T-helper 1 cell treated with Interleukin-12 subunit alpha and Interleukin-12 subunit beta and Interleukin-4 antibody, amounts not matched to agents 30 ng/mL and 1 ng/mL, for 36 hours (primary cell): ENCODE data around the gene ZNF554. TPM values are rescaled to one million over a fixed set of nuclear protein-coding genes. Genes with fewer than 3 reads are reported as not detected.
"Not testable (repeated sequence)": the region's sequence is repeated elsewhere in the genome, so short reads cannot be mapped to it uniquely, and the experiment has no call there.

Experiments
- intact Hi-C: fragments of 100-400 bp; cut with micrococcal nuclease; formaldehyde crosslinking; loops from one replicate; pipeline ENCODE4 v1.15.1; 2024
- total RNA-seq: library from RNA; stranded (reverse); gene quantifications from 2 replicates; pipeline ENCODE4 v1.2.3, GENCODE V29; 2022

ZNF554 gene
- total RNA-seq, 1 donor from 2014 or later, result 3.4 TPM

DNA sequence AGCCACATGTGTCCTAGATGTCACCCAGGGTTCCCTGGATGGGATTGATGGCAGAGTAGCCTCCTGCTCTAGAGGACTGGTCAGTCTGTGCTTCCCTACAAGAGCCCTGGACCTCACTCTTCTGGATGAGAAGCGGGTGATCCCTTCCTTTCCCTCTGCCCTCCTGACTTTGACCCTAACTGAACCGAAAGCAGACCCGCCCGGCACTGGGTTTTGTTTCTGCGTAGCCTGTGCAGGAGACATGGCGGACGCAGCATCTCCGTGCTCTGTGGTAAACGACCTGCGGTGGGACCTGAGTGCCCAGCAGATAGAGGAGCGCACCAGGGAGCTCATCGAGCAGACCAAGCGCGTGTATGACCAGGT lies 29.5 kb upstream of the ZNF554 start:
- intact Hi-C loops, result no loop called here

DNA sequence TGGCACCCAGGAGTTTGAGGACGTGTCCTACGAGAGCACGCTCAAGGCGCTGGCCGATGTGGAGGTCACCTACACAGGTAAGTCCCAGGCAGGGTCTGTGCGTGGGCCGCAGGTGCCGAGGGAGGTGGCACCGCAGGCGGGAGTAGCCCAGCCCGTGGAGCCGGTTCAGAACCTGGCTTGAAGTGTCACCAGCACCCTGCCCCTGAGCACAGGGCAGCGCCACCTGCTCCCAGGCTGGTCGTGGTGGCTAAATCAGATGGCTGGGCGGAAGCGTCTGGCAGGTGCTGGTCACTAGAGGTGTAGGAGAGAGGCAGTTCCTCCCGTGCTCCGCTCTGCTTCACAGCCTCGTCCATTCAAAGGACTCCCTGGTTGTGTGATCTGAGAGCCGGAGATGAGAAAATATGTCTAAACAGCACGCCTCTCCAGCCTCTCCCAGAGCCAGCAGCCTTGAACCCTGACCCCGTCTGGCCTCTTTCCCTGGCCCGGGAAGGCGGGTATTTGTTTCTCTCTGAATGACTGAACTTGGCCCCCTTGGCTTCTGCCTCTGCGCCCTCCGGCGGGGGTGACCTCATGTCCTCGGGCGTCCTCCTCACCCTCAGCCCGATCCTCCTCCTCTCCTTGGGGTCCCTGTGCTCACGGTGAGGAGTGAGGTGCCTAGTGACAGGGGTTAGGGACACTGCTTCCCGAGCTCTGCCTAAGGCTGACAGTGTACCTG lies 29.0 kb upstream of the ZNF554 start:
- intact Hi-C loops, result no loop called here

DNA sequence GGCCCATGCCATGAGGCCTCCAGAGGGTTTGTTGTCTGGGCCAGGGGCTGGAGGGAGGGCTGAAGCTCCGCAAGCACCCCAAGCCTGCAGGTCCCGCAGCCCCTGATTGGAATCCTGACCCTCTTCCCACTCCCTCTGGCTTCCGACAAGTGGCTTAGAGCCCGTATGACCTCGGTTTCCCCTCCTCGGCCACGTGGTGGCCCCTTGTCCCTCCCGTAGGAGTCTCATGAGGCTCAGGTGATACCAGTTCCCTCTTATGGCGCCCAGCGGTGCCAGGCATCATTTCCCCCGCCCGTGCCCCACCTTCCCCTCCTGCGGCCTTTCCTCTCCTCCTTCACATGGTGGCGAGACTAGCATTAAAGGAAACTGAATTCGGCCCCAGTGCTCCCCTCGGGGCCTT lies 28.2 kb upstream of the ZNF554 start:
- intact Hi-C loops, result no loop called here

DNA sequence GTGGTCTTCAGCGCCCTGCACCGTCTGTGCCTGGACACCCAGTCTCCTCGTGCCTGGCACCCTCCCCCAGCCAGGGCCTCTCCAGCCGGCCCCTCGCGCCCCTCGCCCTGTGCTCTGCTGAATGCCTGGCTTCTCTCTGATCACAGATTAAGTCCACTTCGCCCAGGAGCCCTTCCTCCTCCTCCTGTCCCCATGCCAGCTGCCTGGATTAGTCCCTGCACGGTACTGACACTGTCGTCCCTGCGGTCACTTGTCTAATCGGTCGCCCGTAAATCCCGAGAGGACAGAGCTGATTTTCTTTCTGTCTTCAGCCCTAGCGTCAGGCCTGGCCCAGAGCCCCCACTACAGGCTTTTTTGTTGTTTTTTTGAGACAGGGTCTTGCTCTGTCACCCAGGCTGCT lies 27.8 kb upstream of the ZNF554 start:
- intact Hi-C loops, result no loop called here

DNA sequence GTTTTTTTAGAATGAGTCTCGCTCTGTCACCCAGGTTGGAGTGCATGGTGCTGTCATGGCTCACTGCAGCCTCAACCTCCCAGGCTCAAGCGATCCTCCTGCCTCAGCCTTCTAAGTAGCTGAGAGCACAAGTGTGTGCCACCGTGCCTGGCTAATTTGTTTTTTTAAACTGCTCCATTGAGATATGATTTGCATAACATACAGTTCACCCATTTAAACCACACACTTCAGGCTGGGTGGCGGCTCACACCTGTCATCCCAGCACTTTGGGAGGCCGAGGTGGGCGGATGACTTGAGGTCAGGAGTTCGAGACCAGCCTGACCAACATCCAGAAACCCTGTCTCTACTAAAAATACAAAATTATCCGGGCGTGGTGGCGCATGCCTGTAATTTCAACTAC lies 27.0 kb upstream of the ZNF554 start:
- intact Hi-C loops, result not testable (repeated sequence)

DNA sequence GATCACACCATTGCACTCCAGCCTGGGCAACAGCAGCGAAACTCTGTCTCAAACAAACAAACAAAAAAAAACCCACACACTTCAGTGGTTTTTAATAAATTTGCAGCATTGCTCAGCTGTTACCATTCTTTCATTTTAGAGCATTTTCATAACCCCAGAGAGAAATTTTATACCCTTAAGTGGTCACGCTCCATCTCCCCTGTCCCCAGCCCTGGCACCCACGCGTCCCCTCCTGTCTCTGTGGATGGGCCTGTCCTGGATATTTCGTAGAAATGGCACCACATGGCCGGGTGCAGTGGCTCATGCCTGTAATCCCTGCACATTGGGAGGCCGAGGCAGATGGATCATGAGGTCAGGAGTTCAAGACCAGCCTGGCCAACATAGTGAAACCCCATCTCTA lies 26.5 kb upstream of the ZNF554 start:
- intact Hi-C loops, result no loop called here

DNA sequence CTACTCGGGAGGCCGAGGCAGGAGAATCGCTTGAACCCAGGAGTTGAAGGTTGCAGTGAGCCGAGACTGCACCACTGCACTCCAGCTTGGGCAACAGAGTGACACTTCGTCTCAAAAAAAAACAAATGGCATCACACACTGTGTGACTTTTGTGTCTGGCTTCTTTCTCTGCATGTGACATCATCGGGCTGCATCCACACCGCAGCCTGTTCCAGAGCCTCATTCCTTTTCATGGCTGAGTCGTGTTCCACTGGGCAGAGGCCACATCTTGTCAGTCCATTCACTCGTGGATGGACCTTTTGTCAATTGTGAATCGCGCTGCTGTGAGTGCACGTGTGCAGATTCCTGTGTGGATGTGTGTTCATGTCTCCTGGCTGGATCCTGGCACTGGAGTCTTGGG lies 26.1 kb upstream of the ZNF554 start:
- intact Hi-C loops, result no loop called here

DNA sequence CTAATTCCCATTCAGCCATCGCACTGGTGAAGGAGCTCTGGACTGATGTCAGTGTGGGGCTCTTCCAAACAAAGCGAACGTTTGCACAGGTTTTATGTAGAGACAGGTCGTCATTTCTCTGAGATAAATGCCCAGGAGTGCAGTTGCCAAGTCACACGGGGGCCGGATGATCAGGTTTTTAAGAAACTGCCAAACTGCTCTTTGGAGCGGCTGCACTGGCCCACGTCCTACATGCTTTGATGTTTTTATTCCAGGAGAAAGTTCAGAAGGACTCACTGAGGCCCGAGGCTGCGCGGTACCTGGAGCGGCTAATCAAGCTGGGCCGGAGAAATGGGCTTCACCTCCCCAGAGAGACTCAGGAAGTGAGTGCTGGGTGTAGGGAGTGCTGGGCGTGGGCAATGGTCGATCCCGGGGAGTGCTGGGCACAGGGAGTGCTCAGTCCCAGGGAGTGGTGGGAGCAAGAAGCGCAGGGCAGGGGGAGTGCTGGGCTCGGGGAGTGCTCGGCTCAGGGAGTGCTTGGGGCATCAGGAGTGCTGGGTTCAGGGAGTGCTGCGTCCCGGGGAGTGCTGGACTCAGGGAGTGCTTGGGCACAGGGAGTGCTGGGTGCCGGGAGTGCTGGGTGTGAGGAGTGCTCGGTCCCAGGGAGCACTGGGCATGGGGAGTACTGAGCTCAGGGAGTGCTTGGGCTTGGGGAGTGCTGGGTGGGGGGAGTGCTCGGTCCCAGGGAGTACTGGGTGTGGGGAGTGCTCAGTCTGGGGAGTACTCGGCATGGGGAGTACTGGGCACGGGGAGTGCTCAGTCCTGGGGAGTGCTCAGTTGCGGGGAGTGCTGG lies 23.6 kb upstream of the ZNF554 start:
- intact Hi-C loops, result no loop called here

DNA sequence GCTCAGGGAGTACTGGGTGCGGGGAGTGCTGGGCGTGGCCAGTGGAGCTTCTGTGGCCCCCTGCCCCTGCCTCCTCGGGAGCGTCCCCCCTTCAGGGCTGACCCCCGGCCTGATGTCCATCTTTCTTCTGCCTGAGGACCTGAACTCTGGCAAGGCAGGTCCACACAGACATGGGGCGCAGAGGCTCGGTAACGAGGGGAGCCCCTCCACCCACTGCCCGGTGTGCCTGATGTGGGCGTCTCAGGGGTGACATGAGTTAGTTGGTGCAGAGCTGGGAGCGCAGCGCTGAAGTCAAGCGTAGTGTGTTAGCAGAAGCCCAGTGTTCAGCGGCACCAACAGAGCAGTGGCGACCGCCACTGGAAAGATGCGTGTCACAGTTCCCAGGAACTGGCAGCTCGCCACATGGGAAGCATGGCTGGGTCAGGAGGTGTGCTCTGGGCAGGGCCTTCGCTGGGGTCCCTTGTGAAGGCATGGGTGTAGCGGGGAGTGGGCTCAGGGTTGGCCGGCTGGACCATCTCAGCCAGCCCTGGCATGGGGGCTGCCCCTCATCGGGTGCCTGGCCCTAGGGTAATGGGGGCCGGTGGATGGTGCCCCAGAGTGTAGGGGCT lies 22.9 kb upstream of the ZNF554 start:
- intact Hi-C loops, result no loop called here

DNA sequence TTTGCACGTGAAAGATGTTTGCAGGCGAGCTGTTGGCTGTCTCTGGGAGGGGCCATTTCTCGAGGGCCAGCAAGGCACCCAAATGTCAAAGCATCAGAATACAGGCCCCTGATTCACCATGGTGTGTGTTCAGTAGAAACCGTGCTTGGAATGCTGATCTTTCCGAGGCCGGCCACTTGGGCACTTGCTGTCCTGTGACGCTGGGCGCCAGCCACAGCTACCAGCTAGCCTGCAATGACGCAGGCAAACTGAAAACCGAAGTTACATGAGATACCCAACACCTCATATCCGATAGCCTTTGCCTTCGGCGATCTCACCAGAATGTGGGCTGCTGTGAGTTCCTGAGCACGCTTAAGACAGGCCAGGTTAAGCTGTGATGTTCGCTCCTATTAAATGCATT lies 22.4 kb upstream of the ZNF554 start:
- intact Hi-C loops, result no loop called here

DNA sequence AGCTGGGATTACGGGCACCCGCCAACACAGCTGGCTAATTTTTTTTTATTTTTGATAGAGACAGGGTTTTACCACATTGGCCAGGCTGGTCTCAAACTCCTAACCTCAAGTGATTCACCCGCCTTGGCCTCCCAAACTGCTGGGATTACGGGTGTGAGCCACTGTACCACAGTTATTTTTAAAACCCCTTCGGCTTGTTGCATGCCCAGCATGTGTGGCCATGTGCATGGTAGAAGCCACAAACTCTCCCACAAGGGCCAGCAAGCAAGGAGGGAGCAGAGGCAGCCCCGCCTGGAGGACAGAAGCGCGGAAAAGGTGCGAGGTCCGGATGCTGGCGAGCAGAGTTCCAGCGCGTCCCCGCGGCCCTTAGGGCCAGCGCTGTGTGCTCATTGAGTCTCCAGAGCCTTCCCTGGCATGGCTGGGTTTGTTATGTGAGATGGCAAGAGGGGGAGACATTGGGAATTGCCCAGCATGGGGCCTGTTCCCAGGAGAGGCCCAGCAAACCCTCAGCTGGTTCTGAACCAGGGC lies 21.4 kb upstream of the ZNF554 start:
- intact Hi-C loops, result no loop called here

DNA sequence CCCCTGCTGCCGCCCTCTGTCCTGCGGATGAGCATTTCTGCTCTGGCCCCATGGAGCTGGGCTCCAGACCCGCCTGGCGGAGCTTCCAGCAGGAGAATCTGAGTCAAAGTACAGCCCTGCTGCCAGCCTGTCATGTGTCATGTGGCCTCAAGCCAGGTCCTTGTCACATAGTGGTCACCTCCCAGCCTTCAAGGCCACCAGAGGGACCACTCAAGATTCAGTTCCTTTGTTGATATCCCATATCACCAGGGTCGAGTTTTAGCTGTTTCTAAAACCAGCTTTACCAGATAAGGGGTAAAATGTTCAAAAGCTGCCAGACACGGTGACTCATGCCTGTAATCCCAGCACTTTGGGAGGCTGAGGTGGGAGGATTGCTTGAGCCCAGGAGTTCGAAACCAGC lies 20.9 kb upstream of the ZNF554 start:
- intact Hi-C loops, result no loop called here

DNA sequence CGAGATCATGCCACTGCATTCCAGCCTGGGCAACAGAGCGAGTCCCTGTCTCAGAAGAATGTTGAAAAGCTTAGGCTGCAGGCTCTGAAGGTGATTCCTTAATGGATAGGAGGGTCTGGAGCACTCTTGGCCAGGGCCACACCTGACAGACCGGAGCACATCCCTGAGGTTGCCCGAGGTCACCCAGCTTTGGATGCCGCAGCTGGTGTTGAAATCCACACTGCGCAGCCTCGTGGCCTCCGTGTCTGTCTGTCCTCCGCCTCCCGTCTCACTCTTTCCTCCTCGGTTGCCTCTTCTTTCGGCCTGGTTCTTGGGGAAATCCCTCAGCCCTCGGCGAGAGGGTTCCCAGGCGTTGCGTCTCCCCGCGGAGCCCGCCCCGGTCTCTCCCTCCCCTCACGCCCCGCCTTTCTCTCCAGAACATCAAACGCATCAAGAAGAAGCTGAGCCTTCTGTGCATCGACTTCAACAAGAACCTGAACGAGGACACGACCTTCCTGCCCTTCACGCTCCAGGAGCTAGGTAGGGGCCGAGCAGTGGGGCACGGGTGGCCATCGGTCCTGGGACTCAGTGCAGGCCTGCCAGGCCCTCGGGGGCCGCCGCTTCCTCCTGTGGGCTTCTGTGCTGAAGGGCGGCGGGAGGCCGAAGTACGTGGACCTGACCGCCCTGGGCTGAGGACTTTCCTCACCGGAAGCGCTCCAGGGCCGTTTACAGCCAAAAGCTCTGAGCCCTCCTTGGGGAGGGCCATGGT lies 20.2 kb upstream of the ZNF554 start:
- intact Hi-C loops, result no loop called here

DNA sequence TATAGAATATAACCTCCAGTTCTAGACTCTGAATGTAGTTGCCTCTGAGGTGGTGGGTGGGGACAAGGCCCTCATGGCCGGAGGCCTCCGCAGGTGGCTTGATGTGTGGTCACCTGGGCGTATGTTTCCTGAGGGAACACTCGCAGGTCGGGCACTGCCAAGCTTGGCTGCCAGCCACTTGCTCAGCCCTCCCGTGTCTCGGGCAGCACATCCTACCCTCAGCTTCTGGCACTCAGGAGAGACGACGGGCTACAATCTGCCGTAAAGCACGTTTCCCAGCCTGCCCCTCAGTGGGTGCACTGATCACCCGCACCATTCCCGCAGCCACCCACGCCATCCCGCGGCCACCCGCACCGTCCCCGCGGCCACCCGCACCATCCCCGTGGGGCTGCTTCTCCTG lies 19.2 kb upstream of the ZNF554 start:
- intact Hi-C loops, result no loop called here

DNA sequence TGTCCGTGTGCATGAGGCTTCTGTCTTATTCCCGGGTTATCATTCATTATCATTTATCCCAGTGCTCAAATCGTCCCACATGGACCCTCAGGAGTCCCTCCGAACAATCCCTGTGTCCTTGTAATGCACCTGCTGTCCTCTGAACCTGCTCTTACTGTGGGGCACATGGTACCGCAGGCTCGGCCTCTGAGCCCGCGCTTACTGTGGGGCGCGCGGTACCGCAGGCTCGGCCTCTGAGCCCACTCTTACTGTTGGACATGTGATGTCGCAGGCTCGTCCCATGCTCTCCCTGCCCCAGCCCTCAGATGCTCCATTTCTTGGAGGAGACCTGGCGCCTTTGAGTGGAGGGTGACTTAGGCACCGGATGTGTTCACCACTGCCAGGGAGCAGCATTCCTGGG lies 16.8 kb upstream of the ZNF554 start:
- intact Hi-C loops, result no loop called here

DNA sequence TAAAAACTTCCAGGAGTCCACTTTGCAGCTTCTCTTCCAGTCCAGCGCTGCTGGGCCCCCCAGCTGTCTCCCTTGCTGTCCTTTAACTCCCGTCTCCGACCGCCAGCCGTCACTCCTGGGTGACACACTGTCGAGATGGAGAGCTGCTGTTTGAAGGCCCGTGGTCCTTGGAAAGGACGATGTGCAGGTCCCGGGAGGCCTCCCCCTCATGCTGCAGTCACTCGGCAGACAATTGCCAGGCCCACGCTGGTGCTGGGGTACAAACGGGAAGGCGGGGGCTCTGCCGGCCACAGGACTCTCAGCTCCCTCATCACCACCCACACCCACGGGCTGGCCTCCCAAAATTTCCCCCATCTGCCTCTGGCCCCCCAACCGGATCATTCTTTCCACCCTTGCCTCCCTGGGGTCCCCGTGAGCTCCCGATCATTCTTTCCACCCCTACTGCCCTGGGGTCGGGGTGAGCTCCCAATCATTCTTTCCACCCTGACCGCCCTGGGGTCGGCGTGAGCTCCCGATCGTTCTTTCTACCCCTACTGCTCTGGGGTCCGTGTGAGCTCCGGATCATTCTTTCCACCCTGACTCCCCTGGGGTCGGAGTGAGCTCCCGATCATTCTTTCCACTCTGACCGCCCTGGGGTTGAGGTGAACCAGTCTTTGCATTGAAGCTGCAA lies 16.0 kb upstream of the ZNF554 start:
- intact Hi-C loops, result no loop called here

DNA sequence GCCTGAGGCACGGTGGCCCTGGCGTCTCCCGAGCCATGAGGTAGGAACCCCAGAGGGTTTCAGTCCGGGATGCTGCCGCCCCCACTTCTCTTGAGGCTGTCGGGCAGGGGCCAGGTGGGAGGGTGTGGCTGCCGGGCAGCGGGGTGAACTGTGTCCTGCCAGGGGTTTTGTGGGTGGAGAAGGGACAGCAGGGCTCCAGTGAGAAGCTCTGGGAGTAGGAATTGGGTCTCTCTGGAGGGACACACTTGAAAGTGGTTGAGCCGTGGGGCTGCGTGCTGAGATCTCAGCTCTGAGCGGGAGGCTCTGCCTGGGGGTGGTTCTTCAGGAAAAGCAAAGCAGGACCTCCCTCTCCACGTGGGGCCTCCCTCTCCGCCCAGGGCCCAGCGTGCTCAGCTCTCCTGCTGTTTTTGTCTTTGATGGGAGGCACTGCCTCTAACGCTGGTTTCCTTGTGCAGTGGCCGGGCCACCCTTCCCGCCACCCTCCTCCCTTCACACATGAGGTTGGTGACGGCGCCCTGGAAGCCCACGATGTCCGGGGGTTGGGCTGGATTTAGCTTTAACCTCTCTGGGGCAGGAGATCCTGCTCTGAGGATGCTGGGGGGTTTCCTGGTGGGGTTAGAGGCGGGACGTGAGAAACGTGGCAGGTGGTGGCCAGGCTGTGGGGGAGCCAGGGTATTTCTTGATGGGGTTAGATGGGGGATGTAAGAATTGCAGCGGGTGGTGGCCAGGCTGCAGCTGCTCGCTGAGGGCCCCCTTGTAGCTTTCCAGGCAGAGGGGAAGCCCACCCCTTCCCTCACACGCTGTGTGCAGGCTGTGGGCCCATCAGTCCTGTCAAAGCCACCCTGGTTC lies 15.3 kb upstream of the ZNF554 start:
- intact Hi-C loops, result no loop called here

DNA sequence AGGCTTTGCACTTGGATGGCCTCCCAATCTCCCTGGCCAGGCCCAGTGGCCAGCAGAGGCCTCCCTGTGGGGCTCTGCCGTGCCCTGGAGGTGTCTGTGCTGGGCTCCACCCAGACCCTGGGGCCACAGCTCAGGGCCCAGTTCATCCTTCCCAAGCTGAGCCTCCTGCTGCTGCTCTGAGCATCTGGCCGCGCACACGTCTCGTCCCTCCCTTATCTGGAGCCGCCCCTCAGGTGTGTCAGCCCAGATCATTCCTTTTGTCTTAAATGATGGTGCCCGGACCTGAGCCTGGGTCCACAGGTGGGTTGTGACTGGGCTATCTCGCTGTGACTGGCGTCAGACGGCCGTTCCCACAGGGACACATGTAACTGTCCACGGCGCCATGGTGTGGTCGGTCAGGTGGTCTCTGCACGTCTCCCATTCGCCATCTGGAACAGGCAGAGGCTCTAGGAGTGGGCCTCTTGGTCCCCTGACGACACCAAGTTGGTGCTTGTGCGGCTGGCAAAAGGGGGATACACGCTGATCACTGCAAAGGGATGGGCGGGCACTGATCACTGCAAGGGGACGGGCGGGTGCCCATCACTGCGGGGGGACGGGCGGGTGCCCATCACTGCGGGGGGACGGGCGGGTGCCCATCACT lies 14.3 kb upstream of the ZNF554 start:
- intact Hi-C loops, result no loop called here

DNA sequence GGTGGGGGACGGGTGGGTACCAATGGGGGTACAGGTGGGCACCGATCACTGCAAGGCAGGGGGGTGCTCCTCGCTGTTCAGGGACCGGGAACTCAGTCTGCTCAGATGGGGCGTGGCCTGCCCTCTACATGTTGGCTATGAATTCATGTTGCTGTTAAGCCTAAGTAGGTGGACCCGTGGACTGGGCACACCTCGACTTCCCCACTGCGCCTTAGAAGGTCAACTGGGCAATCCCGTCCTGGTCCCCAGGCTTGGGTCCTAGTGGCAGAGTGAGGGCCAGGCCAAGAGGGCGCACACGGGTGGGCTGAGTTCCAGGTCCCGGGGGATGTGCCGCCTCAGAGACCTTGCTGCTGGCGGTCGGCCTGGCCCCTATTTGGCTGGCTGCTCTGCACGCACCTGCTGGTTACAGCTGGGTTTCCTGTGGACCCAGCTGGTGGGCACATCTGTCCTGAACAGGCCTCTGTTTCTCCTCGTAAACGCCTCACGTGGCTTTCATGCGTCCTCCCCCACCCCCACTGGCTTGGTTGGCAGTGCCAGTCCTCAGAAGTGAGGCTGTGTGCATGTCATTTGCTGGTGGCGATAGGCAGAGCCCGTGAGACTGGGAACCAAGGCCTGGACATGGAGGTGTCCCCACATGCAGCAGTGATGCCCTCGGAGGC lies 13.5 kb upstream of the ZNF554 start:
- intact Hi-C loops, result no loop called here
